Stimulated activated CD8-positive, alpha-beta memory T cell treated with anti-CD3 and anti-CD28 coated beads, Interleukin-12 subunit alpha, Interleukin-12 subunit beta, amount 100 ng/mL, for 1 hour (primary cell): ENCODE data around the gene B4GALT2.
A peak's percentile ranks its signal among the peaks of the same experiment; 100 is the strongest.

Experiments used
- DNase-seq: peaks from one replicate; pipeline ENCODE4 v3.0.0-alpha.2; 2020; ENCODE audit warnings: low read depth

Gene B4GALT2

DNA sequence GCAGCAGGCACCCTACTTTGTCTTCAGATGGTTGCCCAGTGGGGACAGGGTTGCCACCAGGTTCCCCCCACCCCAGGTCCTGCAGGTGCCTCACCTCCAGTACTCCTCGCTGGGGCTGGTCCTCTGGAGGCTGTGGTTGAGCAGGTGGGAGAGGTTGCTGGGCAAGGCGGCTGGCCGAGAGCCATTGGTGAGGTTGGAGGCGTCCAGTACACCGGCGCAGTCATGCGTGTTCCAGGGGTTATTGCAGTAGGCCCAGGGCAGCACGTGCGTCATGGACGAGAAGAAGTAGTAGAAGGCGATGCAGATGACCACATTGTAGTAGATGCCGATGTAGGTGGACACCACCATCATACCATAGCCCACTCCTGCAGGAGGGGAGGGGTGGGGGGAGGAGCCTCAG lies 29.2 kb downstream of the B4GALT2 start:
- no peak for DNase-seq

DNA sequence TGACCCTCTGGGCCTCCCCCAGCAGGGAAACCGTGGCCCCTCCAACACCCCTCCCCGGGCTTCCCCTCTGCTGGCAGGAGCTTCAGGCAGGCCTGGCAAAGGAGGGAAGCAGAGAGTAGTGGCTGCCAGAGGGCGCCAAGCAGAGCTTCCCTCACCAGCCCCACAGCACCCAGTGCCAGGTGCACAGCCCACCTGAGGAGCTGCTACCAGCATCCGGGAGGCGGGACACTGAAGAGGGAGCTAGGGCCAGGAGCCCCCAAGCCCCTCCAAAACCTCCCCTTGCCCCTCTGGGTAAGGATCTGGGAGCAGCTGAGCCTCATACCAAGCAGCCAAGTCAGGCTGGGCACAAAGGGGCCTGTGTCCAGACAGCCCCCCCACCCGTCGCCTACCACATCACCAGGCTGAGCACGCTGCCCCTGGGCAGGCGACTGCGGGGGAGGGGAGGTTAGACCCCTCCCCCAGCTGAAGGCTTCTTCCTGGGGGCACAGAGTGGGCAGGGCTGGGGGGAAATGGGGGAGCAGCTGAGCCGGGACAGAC lies 32.0 kb downstream of the B4GALT2 start:
- no peak for DNase-seq

GRCh38 chr1:44012404-44012803 lies 33.4 kb downstream of the B4GALT2 start:
- DNase-seq, result no peak

- DNase-seq, result no peak
Measured at GRCh38 chr1:44012941-44013609, 34.1 kb downstream of the B4GALT2 start.

GRCh38 chr1:44013949-44014348 lies 34.9 kb downstream of the B4GALT2 start:
- no peak for DNase-seq

GRCh38 chr1:44014365-44015104 lies 35.5 kb downstream of the B4GALT2 start:
- DNase-seq, result no peak

GRCh38 chr1:44015206-44015605 lies 36.2 kb downstream of the B4GALT2 start:
- no peak for DNase-seq

GRCh38 chr1:44016041-44016889 lies 37.3 kb downstream of the B4GALT2 start:
- DNase-seq, result no peak

DNA sequence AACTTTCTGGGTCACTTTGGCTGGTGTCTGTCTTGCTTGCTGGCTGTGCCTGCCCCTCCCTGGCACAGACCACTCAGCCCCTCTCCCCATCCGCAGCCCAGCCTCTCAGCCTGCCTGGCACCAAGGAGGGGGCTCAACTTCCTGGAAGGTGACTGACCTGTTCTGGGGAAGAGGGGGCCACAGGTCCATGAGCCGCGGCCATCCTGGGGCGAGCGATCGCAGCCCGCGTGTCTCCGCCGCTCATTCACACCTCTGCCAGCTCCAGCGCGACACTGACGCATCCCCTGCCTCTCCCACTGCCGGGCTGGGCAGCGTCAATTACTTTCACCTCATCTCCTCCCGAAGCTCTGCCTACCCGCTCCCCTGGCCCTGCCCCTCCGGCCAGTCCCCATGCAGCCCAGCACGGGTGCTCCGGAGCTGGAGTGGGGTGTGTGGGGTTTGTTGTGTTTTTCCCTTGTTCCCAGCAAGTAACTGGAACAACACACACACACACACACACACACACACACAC lies 37.9 kb downstream of the B4GALT2 start:
- no peak for DNase-seq

- no peak for DNase-seq
Measured at GRCh38 chr1:44019466-44019948, 40.5 kb downstream of the B4GALT2 start.

GRCh38 chr1:44020464-44020863 lies 41.5 kb downstream of the B4GALT2 start:
- no peak for DNase-seq

- DNase-seq, result no peak
Measured at GRCh38 chr1:44021156-44021555, 42.1 kb downstream of the B4GALT2 start.

GRCh38 chr1:44021581-44022321 lies 42.7 kb downstream of the B4GALT2 start:
- no peak for DNase-seq

- no peak for DNase-seq
Measured at GRCh38 chr1:44024031-44024902, 45.3 kb downstream of the B4GALT2 start.

DNA sequence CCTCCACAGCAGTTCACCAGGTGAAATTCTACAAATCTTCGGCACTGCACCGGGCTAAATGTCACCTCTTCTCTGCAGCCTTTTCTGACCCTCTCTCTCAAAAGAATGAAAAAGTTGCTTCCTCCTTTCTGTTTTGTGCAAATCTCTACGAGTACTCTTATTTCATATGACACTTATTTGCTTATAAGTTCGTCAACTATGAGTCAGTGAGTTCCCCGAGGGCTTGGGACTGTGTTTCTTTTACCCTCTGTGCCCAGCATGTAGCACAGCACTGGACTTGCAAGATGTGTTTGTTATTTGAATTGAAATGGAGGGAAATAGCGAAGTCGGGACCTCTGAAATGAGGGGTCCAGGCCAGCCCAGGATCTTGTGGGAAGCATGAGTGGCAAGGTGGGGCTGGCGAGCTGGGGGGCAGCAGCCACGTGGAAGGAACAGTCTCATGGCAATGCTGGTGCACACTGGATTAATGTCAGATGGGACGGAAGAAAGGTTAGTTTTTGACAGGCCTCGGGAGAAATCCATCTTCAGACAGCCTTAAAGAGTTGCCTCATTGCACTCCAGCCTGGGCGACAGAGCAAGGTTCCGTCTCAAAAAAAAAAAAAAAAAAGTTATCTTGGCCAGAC lies 46.0 kb downstream of the B4GALT2 start:
- no peak for DNase-seq

DNA sequence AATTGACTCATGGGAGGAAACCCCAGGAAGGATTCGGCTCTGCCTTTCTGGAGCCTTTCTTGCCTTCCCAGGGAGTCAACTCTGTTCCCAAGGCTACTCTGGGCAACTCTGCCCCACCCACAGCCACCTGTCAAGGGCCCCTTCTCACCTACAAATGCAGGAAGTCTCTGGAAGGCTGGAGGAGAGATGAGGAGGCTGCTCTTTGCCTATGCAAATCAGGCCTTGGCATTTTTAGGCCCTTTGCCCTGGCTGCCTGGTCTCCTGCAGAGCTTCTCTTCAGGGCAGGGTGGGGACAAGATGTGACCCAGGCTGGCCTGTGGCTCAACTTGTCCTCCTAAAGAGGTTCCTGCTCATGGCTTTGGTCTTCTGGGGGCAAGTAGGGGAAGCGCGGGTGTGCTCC lies 46.8 kb downstream of the B4GALT2 start:
- DNase-seq, result no peak

DNA sequence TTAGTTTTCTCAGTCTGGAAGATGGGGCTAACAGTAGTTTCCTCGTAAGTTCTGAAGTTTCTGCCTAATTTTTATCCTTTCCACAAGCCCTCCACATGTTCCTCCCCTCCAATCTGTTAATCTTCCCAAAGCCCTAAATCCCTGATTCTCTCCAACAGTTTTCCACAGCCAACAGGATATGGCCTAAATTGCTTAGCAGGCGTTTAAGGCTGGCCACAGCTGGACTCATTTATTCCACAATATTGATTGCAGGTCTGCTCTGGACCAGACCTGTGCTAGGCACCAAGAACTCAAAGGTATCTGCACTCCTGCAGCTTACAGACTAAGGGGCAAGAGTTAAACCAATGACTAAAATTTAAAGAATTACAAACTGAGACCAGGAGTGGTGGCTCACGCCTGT lies 48.3 kb downstream of the B4GALT2 start:
- DNase-seq, result no peak

DNA sequence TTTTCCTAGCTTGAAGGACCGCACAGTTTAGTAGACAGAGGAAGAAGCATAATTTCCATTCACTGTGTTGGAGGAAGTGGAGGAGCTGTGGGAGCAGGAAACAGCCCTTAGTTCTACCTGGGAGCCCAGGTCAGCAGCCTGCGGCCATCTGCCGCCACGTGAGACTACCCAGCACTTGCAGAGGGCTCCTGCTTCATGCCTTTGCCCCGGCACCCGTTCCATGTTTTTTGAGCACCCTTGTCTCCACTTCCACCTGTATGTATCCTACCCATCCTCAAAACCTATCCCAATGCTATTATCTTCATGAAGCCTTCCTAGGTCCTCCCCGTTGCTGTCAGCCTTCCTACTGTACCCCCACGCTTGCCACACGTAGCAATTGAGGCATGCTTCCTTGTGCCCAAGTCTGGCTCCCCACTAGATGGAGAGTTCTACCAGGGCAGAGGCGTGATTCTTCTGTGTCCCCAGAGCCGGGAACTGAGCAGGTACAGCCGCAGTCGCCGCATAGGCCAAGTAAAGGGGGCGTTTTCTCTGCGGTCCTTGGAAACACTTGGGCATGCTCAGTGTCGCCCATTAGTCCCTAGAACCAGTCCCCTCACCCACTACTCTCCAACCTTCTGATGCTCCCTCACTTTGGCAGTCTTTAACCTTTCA lies 50.4 kb downstream of the B4GALT2 start:
- no peak for DNase-seq

DNA sequence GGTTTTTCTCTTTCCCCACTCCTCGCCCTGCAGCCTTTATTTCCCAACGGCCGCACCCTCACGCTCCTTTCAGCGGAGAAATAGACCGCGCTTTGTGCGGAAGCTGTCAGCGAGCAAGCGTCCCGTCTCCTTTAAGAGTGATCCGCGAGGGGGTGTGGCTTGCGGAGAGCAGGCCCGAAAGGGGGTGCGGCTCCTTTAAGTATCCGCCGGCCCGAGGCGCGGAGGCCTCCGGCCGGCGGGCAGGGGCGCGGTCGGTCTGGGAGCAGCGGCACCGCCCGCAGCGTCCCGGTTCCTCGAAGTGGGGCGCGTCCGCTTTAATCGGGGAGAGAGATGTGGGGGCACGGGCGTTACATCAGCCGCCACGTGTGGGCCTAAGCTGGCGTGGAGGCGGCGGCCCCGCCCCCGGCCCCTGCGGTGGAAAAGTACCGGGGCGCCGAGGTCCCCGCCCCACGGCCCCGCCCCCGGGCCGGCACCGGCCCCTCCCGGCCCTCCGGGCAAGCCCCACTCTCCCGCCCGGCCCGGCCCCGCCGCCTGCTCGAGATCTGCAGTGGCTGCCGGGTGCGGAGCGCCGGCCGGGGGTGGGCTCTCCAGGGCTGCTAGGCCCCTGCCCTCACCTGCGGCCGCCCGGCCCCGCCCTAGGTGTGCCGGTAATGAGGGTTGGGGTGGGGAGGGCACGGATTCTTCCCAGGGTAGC lies 51.0 kb downstream of the B4GALT2 start:
- peak; percentile 82 for DNase-seq
